ENCODE data around the gene OPCML.

Gene OPCML

DNA sequence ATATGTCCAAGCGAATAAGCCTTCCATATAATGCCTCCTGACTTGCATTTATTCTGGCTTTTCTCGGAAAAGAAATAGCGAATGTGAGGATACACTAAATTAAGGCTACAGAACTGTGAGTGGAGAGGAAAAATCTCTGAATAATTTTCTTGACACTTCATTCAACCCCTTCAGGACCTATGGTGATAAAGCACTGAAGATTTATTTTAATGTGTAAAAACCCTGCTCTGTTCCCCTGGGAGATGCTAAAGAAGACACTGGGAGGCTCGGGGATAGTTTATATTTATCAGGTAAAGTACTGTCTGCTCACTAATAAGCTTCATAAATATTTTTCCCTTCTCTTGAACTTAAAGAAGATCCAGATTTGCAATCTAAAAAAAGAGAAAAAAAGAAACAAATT, 895.8 kb downstream of the OPCML start:
- DNase-seq (ENCODE audit: low read depth, low spot score) = no peak

DNA sequence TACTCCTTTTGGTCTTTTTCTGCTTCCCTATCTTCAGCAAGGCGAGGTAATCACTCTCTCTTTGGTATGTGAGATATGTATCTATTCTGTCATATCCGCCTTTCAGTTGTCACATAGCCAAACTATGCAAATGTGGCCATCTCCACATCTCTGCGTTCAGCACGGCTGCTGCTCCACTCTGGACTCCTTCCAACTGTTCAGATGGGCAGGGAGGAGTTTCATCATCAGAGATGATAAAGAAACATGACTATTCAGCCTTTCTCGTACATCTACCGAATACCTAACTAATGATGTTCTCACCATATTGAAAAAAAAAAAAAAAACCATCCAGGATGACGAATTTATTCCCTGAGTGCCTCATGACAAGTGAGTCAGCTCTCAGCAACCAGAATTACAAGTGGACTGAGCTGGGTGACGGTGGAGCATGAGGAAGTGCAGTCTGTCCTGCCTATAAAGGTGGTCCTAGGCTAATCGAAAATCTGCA, 899.6 kb downstream of the OPCML start:
- DNase-seq (ENCODE audit: low read depth, low spot score) = peak; percentile 24

DNA sequence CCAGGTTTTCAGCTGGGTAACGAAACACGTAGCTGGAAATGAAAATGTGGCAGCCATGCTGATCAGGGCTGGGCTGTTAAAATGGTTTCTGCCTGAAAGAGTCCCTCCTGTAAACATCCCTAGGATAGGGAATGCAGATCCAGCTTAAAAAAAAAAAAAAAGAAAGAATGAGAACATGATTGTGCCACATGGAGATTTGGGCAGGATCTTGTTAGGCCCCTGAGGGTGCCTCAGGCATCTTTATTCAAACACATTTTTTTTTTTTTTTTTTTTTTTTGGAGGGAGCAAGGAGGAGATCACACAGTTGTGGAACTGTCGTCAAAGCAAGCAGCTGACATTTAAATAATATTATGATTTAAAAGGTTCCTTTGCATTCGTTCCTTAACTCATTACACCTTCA, 900.3 kb downstream of the OPCML start:
- no peak for DNase-seq (ENCODE audit: low read depth, low spot score)

DNA sequence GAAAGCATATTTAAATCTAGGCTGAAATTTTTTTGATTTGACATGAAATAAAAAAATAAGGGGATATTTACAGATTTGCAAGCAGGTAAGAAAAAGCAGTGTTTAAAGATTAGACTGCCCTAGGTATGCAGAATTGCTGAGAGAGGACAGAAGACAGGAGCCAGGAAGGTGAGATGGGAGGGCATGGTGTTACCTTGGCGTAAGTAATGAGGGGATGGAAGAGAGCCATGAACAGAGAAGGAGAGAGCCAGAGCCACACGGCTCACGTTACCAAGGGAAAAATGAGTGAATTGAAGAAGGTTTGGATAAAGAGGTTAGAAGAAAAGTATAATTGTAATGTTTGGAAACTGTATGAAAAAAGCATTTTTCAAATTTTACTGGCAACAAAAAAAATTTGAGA, 904.3 kb downstream of the OPCML start:
- no peak for DNase-seq (ENCODE audit: low read depth, low spot score)

DNA sequence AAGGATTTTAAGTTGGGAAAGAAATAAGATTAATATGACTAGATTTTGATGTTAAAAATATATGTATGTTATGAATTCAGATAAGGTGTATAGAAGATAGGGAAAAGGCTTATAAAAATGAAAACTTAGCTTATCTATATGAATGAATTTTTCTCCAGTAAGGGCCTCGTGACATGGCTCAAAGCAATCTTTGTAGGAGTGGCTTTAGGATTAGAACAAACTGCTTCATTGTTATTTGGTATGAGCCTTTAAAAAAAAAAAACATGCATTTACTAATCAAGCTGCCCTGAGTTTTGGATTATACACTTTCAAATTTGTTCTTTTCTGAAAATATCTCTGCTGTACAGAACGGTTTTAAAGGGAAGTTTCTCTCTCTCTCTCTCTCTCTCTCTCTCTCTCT, 905.9 kb downstream of the OPCML start:
- no peak for DNase-seq (ENCODE audit: low read depth, low spot score)

DNA sequence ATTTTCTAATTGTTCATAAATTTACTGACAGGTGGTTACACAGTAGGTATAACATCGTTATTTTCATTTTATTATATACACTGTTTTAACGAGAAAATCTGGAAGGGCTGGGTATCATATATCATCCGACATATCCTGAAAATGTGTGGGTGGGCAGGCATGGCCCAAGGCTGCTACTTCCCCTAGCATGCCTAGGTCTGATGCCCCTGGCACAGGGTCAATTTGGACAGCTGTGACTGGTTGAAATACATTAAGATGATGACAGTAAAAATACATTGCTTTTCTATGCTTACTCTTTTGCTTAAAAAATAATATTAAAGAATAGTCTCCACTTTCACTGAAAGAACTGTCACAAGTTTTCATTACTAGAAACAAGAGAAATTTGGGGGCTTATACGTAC, 908.8 kb downstream of the OPCML start:
- DNase-seq (ENCODE audit: low read depth, low spot score) = no peak

DNA sequence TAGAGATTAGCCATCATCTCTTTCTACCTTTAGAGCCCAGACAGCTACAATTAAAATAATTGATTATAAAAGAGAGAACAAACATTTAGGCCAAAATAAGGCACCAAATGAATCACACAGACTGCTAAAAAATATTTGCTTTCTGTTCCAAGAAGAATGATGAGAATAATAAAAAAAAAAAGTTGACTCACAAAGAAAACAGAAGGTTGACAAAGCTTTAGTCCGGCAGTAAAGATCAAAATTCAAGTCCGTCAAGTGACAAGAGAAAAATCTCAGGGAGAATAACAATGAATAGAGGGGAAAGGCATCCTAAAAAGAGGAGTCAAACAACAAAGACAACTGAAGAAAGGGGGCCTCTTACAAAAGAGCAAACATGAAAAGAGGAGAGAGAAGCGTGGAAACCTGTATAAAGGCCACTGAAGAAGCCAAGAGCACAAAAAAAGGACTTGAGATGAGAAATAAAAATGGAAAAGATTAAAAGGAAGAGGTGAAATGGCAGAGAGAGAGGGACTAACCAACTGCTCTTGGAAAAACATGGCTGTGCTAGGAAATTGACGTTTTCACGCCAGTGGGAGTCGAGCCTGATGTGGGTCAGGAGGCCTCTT, 910.2 kb downstream of the OPCML start:
- DNase-seq (ENCODE audit: low read depth, low spot score) = no peak

DNA sequence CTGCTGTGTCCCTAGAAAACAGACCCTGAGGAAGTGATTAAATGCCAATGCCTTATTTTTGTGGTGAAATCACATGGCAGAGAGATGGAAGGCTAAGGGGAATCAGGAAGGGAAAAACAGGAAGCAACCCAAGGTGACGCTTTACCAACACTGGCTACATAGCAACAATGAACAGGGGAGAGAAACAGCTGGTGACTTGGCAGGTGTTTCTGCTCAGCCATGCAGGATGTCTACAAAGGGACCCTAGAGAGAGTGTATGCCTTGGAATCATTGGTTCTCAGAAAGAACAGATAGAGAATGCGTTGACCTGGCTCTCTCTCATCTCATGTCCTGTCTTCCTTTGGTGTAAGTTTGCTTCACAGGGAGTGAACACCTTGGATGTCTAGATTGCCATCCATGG, 911.9 kb downstream of the OPCML start:
- DNase-seq (ENCODE audit: low read depth, low spot score) = no peak

DNA sequence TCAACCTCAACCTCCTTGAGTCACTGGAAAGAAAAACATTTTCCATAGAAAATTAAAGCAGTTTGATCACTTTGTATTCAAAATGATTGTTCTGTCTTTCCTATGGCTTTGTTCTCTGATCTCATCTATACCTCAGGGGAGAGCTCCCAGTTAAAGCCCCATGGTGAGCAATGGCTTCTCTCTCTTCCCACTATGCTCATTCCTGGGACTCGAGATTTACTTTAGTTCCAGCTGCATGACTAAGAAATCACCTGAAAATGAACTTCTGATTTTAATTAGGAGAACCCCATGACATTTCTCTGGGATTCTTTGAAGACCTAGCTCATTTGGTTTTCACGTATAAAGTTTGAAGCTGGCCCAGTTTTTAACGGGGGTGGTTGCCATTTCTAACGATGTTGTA, 921.5 kb downstream of the OPCML start:
- no peak for DNase-seq (ENCODE audit: low read depth, low spot score)

DNA sequence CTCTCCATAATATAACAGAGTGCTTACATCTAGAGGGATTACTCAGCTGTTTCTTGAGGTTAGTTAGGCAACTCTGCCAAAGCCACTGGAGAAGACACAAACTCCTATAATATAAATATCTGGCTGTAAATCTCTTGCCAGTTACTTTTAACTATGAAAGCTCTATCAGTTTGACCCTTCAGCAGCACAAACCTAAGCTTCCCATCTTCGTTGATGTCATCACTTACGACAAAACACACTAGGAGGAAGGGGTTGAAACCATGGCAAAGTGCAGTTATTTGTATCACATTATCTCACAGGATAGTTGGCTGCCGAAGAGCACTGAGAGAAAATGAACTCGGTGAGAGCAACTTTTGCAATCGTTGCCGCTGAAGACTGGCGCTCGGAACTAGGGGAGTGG, 922.1 kb downstream of the OPCML start:
- no peak for DNase-seq (ENCODE audit: low read depth, low spot score)

DNA sequence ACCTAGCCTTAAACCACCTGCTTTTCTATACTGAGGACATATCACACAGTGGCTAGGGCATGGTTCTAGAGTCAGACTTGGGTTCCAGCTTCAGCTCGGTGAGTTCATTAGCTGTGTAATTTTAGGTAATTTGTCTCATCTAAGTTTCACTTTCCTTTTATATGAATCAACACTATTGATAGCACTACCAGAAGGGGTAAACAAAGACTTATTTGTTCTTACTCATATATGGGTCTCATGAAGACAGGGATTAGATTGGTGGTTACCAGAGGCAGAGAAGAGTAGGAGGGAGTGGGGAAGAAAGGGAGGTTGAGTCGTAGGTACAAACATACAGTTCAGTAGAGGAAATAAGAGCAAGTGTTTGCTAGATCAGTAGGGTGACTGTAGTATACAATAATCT, 924.7 kb downstream of the OPCML start:
- no peak for DNase-seq (ENCODE audit: low read depth, low spot score)

DNA sequence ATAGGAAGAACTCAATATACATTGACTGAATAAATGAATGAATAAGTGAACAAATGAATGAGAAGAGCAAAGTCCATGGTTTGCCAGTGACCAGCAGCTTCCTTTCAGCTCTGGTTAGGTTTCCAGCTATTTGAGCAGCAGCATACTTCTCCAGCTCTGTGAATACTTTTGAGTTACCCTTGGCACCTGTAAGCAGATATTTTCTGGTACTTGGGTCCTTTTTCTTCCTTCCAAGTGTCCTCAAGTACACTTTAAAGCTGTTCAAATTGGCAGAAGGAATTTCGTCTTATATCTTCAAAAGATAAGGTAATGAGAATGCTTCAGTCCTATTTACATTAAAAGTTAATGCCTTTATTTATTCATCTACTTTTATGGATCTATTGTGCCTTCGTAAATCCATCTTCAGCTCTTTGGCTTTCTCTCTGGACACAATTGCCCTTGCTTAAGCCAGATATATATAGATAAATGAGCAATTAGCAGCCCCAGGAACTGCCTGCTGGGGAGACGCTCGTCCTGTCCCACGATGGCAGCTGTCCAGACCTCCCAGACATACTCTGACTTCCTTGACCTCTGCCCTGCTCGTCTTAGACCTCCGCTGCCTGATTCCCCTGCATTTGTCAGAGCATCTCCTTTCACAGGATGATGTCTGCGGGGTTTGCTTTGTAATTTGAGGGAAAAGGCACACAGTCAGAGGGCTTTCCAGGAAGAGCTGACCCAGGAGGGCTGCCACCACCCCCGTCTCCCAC, 926.3 kb downstream of the OPCML start:
- DNase-seq (ENCODE audit: low read depth, low spot score) = no peak

DNA sequence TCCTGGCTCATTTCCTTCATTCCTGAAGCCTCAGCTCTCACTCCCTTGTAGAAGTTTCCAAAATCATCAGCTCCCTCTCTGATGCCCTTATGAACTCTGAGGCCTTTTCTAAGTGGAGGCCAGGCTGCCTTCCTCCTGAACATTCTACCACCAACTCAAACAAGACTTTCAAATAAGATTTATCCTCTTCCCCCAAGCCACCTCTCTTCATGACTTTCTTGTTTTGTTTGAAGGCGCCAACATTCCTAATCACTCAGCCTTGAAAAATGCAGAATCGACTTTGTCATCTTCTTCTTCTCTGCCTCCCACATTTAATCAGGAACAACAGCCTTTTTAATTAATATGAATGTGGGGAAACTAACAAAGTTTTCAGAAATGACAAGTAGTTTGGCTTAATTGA, 927.9 kb downstream of the OPCML start:
- no peak for DNase-seq (ENCODE audit: low read depth, low spot score)

DNA sequence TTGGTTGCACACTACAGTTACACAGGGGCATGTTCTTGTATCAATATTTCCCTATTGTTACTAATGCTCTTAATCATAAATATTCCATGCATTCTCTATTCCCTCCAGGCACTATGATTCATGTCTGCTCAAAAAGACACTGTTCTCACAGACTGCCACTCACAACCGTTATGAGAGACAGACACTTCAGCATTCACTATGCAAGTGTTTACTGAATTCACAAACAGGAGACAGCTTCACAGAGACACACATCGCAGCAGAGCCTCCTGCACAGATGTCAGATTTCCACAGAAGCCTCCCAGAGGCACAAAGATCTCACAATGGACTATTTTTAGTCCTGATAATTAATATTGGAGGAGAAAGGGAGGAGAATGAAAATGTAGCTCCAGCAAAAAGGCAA, 930.4 kb downstream of the OPCML start:
- DNase-seq (ENCODE audit: low read depth, low spot score) = no peak

DNA sequence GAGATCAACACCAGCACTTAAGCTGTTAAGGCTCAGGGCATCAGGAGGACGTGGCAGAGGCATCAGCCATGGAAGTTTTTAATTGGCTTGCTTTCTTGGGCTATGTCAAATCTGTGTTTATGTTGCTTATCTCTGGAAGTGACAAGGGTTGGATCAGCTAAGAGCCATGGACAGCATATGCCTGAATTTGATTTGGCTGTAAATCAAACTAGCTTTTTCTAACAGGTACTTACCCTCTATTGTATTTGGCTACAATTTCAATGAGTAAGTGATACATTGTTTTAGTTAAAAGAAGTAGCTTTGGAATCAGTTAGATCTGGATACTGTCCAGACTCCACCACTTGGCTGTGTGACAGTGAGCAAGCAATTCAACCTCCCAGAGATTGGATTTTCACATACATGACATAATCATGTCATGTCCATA, 936.6 kb downstream of the OPCML start:
- no peak for DNase-seq (ENCODE audit: low read depth, low spot score)

DNA sequence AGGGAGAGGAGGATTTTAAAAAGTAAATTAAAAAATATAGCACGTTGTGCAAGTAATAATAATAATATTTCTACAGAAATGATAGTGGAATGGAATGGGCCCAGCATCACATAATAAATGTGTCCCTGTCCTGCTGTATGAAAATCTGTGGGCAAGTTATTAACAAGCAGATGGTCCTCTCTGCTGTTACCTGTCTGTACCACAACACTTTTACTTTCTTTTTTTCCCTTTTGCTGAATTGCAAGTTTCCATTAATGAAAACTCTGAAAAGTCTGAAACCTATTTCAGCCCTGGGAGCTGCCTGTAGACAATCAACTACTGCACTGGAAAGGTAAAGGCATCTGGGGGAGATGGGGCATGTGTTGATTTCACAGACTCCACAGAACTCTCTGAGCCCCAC, 937.1 kb downstream of the OPCML start:
- DNase-seq (ENCODE audit: low read depth, low spot score) = no peak

DNA sequence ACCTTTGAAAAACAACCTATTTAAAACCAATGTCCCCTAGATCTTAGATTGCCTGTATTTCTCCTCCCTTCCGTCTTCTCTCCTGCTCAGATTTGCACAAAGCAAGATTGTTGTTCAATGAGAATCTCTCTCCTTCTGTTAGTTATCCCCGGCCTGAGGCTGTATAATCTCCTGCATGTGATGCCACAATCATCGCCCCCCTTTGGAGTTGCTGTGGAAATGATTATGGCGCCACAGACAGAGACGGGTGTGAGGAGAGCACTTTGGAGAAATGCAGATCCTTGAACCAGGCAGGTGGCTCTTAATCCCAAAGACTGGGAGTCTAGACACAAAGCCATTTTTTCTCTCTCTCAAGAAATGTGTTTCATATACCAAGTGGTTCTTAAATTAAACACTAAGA, 941.3 kb downstream of the OPCML start:
- no peak for DNase-seq (ENCODE audit: low read depth, low spot score)

DNA sequence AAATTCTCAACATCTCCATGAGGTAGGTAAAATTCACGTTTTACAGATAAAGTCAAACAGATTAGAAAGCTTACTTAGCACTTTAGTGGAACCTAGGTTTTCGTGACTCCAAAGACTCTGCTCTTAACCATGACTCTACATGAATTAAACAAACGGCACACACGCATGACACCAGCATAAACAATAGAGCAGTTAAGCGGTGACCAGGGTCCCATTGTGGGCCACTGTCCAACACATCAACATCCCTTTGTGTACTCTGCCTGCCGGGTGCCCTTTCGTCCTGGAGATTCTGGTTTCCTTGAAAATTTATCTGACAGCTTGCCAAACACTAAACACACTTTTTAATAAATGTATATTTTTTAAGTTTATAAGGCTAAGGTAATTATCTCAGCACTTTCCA, 941.7 kb downstream of the OPCML start:
- DNase-seq (ENCODE audit: low read depth, low spot score) = no peak

DNA sequence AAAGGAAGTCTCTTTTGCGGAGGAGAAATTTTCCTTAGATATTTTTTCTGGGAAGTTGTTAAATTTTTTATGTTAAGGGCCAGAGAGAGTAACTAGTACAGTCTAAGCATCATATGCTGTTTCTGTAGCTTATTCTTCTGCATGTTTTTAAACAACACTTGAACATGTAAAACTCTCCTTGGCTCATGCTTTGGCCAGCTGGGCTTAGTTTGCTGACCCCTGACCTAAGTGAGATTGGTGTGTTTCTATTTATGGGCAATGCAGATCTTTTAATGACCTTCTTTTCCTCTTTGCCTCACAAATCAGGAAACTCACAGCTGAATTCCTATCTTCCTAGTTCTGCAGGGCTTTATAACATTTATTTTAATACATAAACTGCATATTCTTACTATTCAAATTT, 942.5 kb downstream of the OPCML start:
- DNase-seq (ENCODE audit: low read depth, low spot score) = no peak

DNA sequence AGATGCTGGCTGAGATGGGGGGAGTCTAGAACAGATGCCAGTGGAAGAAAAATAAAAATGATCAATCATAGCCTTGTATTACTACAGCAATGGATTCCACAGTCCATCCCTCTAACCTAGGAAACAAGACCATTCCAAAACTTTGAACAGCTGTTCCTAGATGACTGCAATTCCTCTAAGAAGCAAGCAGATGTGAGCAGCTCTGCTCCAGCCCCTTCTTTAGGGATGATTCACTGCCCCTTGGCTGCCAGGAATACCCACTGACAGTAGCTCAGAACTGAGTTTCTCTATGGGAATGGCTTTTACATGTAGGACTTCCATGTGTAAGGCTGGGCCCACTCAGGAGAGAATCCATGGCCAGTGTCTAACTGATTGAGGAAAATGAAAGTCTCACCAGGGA, 943.9 kb downstream of the OPCML start:
- DNase-seq (ENCODE audit: low read depth, low spot score) = no peak

DNA sequence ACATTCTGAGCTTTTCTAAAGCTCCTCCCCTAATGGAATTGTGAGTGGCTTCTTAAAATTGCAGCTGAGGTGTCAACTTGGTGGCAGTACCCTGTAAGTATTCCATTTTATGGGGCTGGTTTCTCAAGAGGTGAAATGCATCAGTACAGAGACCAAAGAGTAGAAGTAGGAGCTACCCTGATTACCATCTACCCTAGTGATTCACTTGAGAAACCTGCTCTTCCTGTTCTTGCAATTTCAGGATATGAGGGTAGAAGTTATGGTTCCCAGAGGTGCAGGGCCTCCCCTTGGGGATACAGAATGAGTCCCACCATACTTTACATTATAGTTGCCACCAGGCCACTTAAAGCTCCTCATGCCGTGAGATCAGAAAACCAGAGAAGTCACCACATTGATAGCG, 944.6 kb downstream of the OPCML start:
- DNase-seq (ENCODE audit: low read depth, low spot score) = no peak

DNA sequence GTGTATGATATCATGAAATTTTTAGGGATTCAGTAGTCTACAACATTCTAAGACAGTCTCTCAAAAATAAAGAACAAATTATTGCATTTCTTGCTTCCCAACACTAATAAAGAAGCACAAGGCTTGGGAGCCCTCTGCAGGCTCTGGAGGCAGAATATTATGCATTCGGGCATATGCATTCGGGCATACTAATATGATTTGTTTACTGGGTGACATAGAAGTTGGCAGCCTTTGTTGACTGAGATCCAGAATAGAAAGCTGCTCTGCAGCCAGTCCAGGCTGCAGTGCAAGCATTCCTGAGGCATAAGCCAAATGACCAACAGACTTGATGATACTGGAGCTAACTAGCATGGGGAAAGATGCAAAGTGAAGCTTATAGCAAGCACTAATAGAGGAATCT, 945.5 kb downstream of the OPCML start:
- no peak for DNase-seq (ENCODE audit: low read depth, low spot score)

DNA sequence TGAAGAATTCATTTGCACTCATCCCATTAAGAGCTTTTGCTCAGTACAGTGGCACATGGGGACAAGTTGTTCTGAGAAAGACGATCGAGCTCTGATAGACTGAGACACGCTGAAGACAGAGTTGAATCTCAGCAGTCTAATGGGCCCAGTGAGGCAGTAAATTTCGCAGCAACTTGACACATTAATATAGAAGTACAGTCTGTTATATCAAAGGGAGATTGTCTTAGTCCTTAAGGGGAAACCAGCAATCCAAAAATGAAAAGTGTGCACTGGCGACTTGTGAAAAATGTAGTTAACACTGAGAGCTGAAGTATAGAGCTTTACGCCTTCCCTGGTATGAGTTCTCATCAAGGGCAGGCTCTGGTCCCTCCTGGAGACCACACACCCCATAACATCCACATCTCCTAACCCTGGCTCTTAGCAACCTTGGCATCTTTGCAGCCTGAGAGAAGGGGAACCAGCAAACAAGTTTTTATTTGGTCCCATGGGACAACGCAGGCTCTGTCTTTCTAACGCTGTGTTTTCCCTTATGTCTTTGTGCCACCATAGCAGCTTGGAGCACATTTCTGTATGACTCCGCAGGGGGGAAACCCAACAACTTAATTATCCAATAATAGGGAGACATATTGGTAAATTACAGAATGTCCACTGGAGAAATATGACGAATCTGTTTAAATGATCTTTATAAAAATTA, 952.5 kb downstream of the OPCML start:
- no peak for DNase-seq (ENCODE audit: low read depth, low spot score)
